Prostate gland (tissue), 2 donors: ENCODE results near the gene TUBB6. TPM values are rescaled to one million over a fixed set of nuclear protein-coding genes. Genes with fewer than 3 reads are reported as not detected.

Experiments used
- DNase-seq: peaks from one replicate; pipeline ENCODE4 v3.0.0-alpha.2; 2019; ENCODE audit warnings: low spot score
- H3K27ac ChIP-seq, 2 donors: fragments of 200-600 bp; sonication (generic); 2 replicates each; pipeline ENCODE4 v1.5.1; 2017 to 2019
- H3K27me3 ChIP-seq: fragments of 200-600 bp; sonication (generic); replicated peaks from 2 replicates; pipeline ENCODE4 v1.5.1; 2019; ENCODE audit not compliant: insufficient read depth
- H3K36me3 ChIP-seq, 2 donors: fragments of 200-600 bp; sonication (generic); 1 replicate in 1 of 2; 2 replicates in 1 of 2; pipeline versions ENCODE4 v1.5.1 to v1.8.1; 2017 to 2019
- H3K4me1 ChIP-seq: fragments of 200-600 bp; sonication (generic); replicated peaks from 2 replicates; pipeline ENCODE4 v1.5.1; 2019
- H3K4me3 ChIP-seq, 2 donors: fragments of 200-600 bp; sonication (generic); 2 replicates each; pipeline ENCODE4 v1.5.1; 2017 to 2019
- H3K9me3 ChIP-seq: fragments of 200-600 bp; sonication (generic); 2 replicates; pipeline ENCODE4 v1.5.1; 2017
- CTCF ChIP-seq, 4 experiments: fragments of 200-600 bp in 2 of 4; fragments of 450-650 bp in 2 of 4; sonication (generic) in 2 of 4; IDR thresholded peaks; 1 replicate in 3 of 4; 2 replicates in 1 of 4; pipeline ENCODE4 v1.5.1; 2016 to 2019; ENCODE audit warnings: antibody characterized with exemption in 4 of 4, mild to moderate bottlenecking in 2 of 4, moderate library complexity in 2 of 4
- POLR2A ChIP-seq: fragments of 450-650 bp; IDR thresholded peaks from one replicate; pipeline ENCODE4 v1.6.1; 2016; ENCODE audit warnings: antibody characterized with exemption, mild to moderate bottlenecking
- POLR2AphosphoS5 ChIP-seq: sonication (generic); formaldehyde crosslinking; IDR thresholded peaks from one replicate; pipeline ENCODE4 v1.6.1; 2017; ENCODE audit warnings: antibody characterized with exemption
- WGBS: methylation state at CpG from one replicate; pipeline ENCODE4 v1.1.5; 2018; 5-methylcytosine and 5-hydroxymethylcytosine counted together
- intact Hi-C: fragments of 100-400 bp; cut with DNase I; formaldehyde crosslinking; loops from one replicate; pipeline ENCODE4 v1.14.2; 2022
- total RNA-seq, 2 donors: library from RNA; depleted of rRNA; stranded (reverse); fragments of >200 nt; gene quantifications; one replicate each; pipeline ENCODE4 v1.1.0, GENCODE V29; 2016

Gene TUBB6
- total RNA-seq, 2 donors from 2014 or later: 51.9 to 133 TPM

GRCh38 chr18:12308386-12309100 is 502 bp downstream of the TUBB6 start:
- peak; percentile 22 for DNase-seq
- no peaks in the 10 kb centered on the region for H3K36me3 ChIP-seq
- no peaks in the 10 kb centered on the region for H3K9me3 ChIP-seq
- TF ChIP-seq CTCF (IDR thresholded peaks at IDR 0.05) (no peak), POLR2A (peak; percentile 46), POLR2AphosphoS5 (peak; percentile 39)
- intact Hi-C loops: loop anchor here (5.0 kb wide), 1 partner anchor 36 kb away; no protein-coding TSS in a partner anchor
- WGBS: under 1% methylated on average over 73 of the region's 81 CpGs
- H3K4me3 ChIP-seq: peak overlapping the region; percentile 40 to 66
- H3K27ac ChIP-seq: peak overlapping the region; percentile 82 to 83
- no peaks in the 10 kb centered on the region for H3K27me3 ChIP-seq
- no peaks in the 10 kb centered on the region for H3K4me1 ChIP-seq

- WGBS: 34% methylated on average over 7 of the region's 7 CpGs
- DNase-seq: no peak
- TF ChIP-seq CTCF (IDR thresholded peaks at IDR 0.05) (no peak), POLR2AphosphoS5 (no peak), POLR2A (no peak)
- no peaks in the 10 kb centered on the region for H3K9me3 ChIP-seq
- no peaks in the 10 kb centered on the region for H3K27me3 ChIP-seq
- intact Hi-C loops: loop anchor here (5.0 kb wide), 1 partner anchor 37 kb away; no protein-coding TSS in a partner anchor
- no peaks in the 10 kb centered on the region for H3K4me1 ChIP-seq
- peak overlapping the region in 1 of 2 donors; percentile 26 for H3K27ac ChIP-seq
- H3K36me3 ChIP-seq: no peaks in the 10 kb centered on the region
- peak overlapping the region in 1 of 2 donors; percentile 66 for H3K4me3 ChIP-seq
Measured at GRCh38 chr18:12309683-12310198, 1.7 kb downstream of the TUBB6 start.

GRCh38 chr18:12310762-12311161 is 2.7 kb downstream of the TUBB6 start:
- no peak for DNase-seq
- WGBS: 96% methylated on average over 6 of the region's 6 CpGs
- intact Hi-C loops: no loop called here
- no peaks in the 10 kb centered on the region for H3K4me1 ChIP-seq
- H3K27me3 ChIP-seq: no peaks in the 10 kb centered on the region
- H3K36me3 ChIP-seq: no peaks in the 10 kb centered on the region
- H3K4me3 ChIP-seq: no peak overlapping the region
- no peaks in the 10 kb centered on the region for H3K9me3 ChIP-seq
- H3K27ac ChIP-seq: no peak overlapping the region
- TF ChIP-seq POLR2A (no peak), CTCF (IDR thresholded peaks at IDR 0.05) (no peak), POLR2AphosphoS5 (no peak)

GRCh38 chr18:12312976-12313375 is 4.9 kb downstream of the TUBB6 start:
- intact Hi-C loops: no loop called here
- no peaks in the 10 kb centered on the region for H3K4me1 ChIP-seq
- DNase-seq: no peak
- no peaks in the 10 kb centered on the region for H3K36me3 ChIP-seq
- no peaks in the 10 kb centered on the region for H3K9me3 ChIP-seq
- no peaks in the 10 kb centered on the region for H3K27me3 ChIP-seq
- TF ChIP-seq POLR2AphosphoS5 (no peak), POLR2A (no peak), CTCF (IDR thresholded peaks at IDR 0.05) (no peak)
- H3K27ac ChIP-seq: no peak overlapping the region
- H3K4me3 ChIP-seq: no peak overlapping the region
